HG03139 (cell line): ENCODE data around the gene YAF2.
"Not testable (repeated sequence)": the region's sequence is repeated elsewhere in the genome, so short reads cannot be mapped to it uniquely, and the experiment has no call there.

Experiments used
- ATAC-seq: cut with Tn5 transposase; IDR thresholded peaks from one replicate; pipeline ENCODE4 v1.9.1; 2021; ENCODE audit not compliant: unreplicated experiment

YAF2 gene

GRCh38 chr12:42255221-42255865 lies 17.3 kb upstream of the YAF2 start:
- no peak for ATAC-seq

DNA sequence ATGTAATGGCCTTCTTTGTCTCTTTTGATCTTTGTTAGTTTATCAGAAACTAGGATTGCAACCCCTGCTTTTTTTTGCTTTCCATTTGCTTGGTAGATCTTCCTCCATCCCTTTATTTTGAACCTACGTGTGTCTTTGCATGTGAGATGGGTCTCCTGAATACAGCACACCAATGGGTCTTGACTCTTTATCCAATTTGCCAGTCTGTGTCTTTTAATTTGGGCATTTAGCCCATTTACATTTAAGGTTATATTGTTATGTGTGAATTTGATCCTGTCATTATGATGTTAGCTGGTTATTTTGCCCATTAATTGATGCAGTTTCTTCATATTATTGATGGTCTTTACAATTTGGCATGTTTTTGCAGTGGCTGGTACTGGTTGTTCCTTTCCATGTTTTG lies 14.6 kb upstream of the YAF2 start:
- not testable (repeated sequence) for ATAC-seq

DNA sequence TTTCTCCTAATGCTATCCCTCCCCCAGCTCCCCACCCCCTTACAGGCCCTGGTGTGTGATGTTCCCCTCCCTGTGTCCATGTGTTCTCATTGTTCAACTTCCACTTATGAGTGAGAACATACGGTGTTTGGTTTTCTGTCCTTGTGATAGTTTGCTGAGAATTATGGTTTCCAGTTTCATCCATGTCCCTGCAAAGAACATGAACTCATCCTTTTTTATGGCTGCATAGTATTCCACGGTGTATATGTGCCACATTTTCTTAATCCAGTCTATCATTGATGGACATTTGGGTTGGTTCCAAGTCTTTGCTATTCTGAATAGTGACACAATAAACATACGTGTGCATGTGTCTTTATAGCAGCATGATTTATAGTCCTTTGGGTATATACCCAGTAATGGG lies 11.0 kb upstream of the YAF2 start:
- not testable (repeated sequence) for ATAC-seq

DNA sequence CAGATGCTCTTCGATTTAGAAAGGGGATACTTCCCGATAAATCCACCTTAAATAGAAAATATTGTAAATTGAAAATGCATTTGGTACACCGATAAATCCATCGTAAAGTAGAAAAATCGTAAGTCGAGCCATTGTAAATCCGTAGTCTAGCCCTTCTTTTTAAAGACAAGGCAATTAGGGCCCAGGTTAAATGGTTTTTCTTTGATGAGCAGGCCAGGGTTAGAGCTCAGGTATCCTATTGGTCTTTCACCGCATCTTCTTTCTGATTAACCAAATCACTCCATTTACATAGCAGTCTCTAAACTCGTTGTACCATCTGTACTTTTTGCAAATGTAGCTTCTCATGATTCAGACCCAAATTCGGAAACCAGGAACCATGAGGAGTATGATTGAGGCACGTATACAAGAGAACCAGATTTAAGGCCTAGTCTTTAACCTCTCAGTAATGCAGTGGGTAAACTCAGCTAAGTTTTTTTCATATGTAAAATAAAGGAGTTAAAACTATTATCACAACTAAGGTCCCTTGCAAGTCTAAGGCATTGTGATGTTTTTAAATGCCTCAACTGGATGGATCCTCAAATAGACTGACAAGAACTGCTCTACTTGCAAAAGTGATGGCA lies 2.2 kb upstream of the YAF2 start:
- ATAC-seq, result no peak

DNA sequence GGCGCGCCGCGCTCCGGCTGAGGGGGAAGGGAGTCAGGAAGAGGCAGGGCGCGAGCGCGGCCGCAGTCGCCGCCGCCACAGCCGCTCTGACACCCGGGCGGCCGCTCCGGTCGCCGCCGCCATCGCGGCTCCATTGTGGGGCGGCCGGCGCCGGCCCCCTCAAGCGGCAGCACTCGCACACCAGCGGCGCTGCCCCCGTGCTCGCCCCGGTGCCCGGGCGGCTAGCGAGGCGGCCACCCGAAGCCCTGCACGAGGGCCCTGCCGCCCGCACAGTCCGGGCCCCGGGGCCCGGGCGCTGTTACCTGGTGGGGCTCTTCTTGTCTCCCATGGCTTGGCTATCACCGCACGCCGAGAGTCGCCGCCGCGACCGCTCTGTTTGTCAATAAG lies 202 bp downstream of the YAF2 start:
- peak; percentile 36 for ATAC-seq

DNA sequence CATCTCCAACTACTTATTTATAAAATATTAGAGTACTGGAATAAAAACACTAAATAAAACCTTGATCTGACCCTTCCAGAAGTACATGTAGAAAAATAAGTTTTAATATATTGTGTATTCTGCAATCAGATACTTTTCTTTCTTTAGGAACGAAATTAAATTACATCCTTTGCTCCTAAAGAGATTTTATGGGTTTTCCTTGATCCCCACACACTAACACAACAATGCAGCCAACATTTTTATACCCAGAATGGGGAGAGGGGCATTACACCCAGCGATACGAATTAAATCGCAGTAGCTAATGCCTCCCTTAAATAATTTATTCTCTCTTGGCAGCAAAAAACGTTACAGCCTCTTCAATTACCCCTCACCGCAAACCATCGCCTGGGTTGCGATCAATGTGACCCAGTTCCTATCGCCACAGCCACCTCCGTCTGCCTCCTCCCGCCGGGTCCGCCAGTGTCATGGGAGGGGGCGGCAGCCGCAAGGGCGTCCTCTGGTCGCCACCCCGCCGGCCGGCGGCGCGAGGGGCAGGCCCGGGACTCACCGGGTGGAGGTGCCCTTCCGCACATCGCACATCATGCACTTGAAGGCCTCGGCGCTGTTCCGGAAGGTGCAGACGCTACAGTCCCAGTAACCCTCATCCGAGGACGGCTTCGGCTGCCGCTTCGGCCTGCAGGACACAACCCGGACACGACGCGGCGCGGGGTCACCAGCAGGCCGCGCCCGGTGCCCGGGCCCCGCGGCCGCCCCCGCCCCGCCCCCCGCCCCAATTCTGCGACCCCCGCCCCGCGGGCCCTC lies 796 bp downstream of the YAF2 start:
- peak; percentile 74 for ATAC-seq

DNA sequence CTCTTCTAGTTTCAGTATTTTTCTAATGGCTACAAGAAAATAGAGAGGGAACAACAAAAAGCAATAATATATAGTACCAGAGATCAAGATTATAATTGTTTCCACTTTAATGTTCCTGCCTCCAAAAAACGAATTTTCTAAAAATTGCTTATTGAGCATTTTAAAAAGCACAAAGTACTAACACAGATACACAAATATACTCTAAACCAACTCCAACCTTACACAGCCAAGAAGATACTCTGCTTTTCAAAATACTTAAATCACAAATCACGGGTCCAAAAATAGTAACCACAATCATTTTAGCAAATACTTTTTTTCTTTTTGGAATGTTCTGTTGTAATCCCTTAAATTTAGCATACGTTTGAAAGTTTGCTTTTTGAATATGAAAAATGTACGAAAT lies 2.0 kb downstream of the YAF2 start:
- no peak for ATAC-seq

GRCh38 chr12:42235426-42235825 lies 2.6 kb downstream of the YAF2 start:
- no peak for ATAC-seq

GRCh38 chr12:42234970-42235369 lies 3.1 kb downstream of the YAF2 start:
- no peak for ATAC-seq

GRCh38 chr12:42227525-42227924 lies 10.5 kb downstream of the YAF2 start:
- not testable (repeated sequence) for ATAC-seq

DNA sequence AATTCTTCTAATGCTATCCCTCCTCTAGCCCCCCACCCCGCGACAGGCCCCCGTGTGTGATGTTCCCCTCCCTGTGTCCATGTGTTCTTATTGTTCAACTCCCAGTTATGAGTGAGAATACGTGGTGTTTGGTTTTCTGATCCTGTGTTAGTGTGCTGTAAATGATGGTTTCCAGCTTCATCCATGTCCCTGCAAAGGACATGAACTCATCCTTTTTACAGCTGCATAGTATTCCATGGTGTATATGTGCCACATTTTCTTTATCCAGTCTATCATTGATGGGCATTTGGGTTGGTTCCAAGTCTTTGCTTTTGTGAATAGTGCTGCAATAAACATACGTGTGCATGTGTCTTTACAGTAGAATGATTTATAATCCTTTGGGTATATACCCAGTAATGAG lies 13.5 kb downstream of the YAF2 start:
- not testable (repeated sequence) for ATAC-seq

GRCh38 chr12:42222724-42223123 lies 15.3 kb downstream of the YAF2 start:
- no peak for ATAC-seq

DNA sequence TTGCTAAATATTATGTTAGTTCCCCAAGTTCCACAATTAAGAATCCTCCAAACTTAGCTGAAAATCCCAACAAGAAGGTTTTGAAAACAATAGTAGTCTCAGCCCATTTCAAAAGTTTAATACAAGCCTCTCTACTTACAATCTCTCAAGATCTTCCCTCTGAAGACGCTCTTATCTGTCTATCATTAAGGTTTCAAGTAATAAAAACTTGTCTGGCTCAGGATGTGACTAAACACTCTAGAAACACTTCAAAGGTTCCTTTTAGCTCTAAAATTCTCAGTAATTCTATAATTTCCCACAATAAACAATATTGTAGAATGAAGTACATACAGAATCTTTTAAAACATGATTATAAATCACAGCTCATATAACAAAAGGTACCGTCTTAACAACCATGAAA lies 16.3 kb downstream of the YAF2 start:
- no peak for ATAC-seq

- no peak for ATAC-seq
These were observed 20.4 kb downstream of the YAF2 start for GRCh38 chr12:42217656-42218055.

GRCh38 chr12:42216737-42217136 lies 21.3 kb downstream of the YAF2 start:
- ATAC-seq, result no peak

- ATAC-seq, result not testable (repeated sequence)
These were observed 22.3 kb downstream of the YAF2 start for GRCh38 chr12:42215759-42216158.

- ATAC-seq, result no peak
These were observed 24.1 kb downstream of the YAF2 start for GRCh38 chr12:42213954-42214426.

DNA sequence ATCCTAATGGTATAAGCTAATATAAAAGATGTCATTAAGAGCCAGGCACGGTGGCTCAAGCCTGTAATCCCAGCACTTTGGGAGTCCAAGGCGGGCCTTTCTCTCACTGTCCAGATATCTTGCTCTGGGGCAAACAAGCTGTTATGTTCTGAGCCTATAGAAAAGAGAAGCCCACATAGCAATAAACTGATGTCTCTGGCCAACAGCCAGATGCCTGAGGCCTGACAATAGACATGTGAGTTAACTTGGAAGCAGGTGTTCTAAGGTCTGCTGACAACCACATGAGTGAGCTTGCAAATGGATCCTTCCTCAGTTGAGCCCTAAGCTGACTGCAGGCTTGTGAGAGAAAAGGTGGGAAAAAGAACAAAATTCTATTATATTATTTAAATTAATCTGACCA lies 25.0 kb downstream of the YAF2 start:
- no peak for ATAC-seq

- no peak for ATAC-seq
These were observed 29.5 kb downstream of the YAF2 start for GRCh38 chr12:42208574-42208973.

GRCh38 chr12:42204819-42205218 lies 33.2 kb downstream of the YAF2 start:
- ATAC-seq, result no peak

- ATAC-seq, result no peak
These were observed 33.7 kb downstream of the YAF2 start for GRCh38 chr12:42204362-42204761.

DNA sequence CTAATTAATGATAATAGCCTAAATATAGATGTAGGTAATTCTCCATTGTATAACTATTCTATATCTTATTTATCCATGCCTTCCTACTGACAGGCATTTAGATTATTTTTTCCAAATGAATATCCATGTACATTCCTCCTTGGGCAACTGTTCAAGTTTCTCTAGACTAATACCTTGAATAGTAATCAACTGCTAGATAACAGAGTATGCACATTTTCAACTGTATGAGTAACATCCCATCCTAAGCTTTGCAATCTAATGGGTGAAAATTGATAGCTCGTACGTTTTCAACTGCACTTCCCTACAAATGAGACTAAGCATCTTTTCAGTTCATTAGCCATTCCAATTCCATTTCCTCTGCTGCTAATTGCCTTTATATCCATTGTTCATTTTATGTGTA lies 37.0 kb downstream of the YAF2 start:
- no peak for ATAC-seq
